ENCODE measurements around the gene BPIFB1. TPM values are rescaled to one million over a fixed set of nuclear protein-coding genes. Genes with fewer than 3 reads are reported as not detected.

BPIFB1 gene
- total and polyA plus RNA-seq, 7 donors: not detected

DNA sequence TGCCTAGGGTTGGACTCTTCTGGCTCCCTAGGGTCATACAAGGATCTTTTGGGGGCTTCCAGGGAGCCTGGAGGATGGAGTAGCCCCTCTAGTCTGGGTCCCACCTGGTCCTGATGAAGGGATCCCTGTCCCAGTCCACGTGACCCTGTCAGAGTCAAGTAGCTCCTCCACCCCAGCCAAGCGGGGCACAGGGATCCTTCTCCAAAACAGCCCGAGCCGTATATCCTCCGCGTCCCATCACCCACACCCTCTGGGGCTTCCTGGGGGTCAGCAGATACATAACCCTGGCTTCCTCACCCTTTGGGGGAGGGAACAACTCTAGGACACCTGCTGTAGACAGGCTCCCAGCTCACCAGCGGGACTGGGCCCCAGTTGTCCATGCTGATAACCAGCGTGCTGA is 28.0 kb downstream of the BPIFB1 start:
- DNase-seq: no peak
- H3K9me3 ChIP-seq: no peaks in the 10 kb centered on the region
- H3K4me3 ChIP-seq: no peak overlapping the region
- TF ChIP-seq EP300 (IDR thresholded peaks at IDR 0.05): no peak
- no peak for TF ChIP-seq POLR2A (IDR thresholded peaks at IDR 0.05)
- TF ChIP-seq, protein P1, sequence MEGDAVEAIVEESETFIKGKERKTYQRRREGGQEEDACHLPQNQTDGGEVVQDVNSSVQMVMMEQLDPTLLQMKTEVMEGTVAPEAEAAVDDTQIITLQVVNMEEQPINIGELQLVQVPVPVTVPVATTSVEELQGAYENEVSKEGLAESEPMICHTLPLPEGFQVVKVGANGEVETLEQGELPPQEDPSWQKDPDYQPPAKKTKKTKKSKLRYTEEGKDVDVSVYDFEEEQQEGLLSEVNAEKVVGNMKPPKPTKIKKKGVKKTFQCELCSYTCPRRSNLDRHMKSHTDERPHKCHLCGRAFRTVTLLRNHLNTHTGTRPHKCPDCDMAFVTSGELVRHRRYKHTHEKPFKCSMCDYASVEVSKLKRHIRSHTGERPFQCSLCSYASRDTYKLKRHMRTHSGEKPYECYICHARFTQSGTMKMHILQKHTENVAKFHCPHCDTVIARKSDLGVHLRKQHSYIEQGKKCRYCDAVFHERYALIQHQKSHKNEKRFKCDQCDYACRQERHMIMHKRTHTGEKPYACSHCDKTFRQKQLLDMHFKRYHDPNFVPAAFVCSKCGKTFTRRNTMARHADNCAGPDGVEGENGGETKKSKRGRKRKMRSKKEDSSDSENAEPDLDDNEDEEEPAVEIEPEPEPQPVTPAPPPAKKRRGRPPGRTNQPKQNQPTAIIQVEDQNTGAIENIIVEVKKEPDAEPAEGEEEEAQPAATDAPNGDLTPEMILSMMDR (IDR thresholded peaks at IDR 0.05): no peak
- no peak for TF ChIP-seq POLR2AphosphoS5 (IDR thresholded peaks at IDR 0.05)
- no peaks in the 10 kb centered on the region for H3K36me3 ChIP-seq
- no peaks in the 10 kb centered on the region for H3K27me3 ChIP-seq
- intact Hi-C loops (cut with DNase I): no loop called here
- no peaks in the 10 kb centered on the region for H3K4me1 ChIP-seq
- no peak overlapping the region for H3K27ac ChIP-seq
- WGBS, 2 donors: 84 to 89% methylated on average over 8 of the region's 8 CpGs

DNA sequence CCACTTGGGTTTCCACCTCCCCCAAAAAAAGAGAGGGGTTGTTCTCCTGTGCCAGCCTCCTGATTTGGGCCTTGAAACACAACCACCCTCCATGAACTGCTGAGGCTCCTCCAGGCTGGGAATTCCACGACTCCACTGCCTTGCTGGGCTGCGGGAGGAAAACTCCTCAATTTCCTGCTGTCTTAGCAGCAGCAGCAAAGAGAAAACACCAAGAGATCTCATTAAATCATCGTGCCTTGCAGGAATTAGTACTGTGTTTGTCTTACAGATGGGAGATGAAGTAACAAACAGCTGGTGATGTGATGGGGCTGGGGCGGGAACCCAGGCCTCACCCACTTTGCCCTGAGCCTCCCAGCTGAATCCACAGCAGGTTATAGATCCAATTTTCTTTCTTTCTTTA is 29.0 kb downstream of the BPIFB1 start:
- 61 to 65% methylated on average over 4 of the region's 4 CpGs for WGBS, 2 donors
- no peak for TF ChIP-seq POLR2AphosphoS5 (IDR thresholded peaks at IDR 0.05)
- TF ChIP-seq EP300 (IDR thresholded peaks at IDR 0.05): no peak
- TF ChIP-seq, protein P1 (IDR thresholded peaks at IDR 0.05): no peak
- TF ChIP-seq POLR2A (IDR thresholded peaks at IDR 0.05): no peak
- no peaks in the 10 kb centered on the region for H3K27me3 ChIP-seq

DNA sequence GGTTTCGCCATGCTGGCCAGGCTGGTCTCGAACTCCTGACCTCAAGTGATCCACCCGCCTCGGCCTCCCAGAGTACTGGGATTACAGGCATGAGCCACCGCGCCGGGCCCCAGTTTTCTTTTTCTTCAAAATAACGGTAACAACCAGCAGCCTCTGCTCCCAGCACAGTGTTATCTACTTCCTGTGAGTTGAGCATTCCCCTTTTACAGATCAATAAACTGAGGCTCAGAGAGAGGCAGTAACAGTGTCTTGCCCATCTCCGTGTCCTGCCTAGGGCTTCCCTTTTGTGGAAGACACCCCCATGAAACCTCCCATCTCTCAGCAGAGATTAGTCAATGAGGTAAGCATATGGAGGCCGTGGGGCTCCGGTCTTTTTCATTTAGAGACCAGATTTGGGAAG is 29.6 kb downstream of the BPIFB1 start:
- H3K27ac ChIP-seq: no peak overlapping the region
- H3K4me3 ChIP-seq: no peak overlapping the region
- no peaks in the 10 kb centered on the region for H3K27me3 ChIP-seq
- WGBS, 2 donors: 91 to 93% methylated on average over 11 of the region's 11 CpGs
- no peaks in the 10 kb centered on the region for H3K9me3 ChIP-seq
- no peak for DNase-seq
- TF ChIP-seq POLR2AphosphoS5 (IDR thresholded peaks at IDR 0.05) (no peak), POLR2A (IDR thresholded peaks at IDR 0.05) (no peak), EP300 (IDR thresholded peaks at IDR 0.05) (no peak)
- TF ChIP-seq, protein P1 (IDR thresholded peaks at IDR 0.05): no peak
- intact Hi-C loops (cut with DNase I): no loop called here
- H3K4me1 ChIP-seq: no peaks in the 10 kb centered on the region
- no peaks in the 10 kb centered on the region for H3K36me3 ChIP-seq

More for the DNA sequence above, 29.0 kb downstream of the BPIFB1 start:
- no peak for DNase-seq
- Histone ChIP-seq H3K4me3 (no peak overlapping the region), H3K36me3 (no peaks in the 10 kb centered on the region), H3K9me3 (no peaks in the 10 kb centered on the region), H3K4me1 (no peaks in the 10 kb centered on the region), H3K27ac (no peak overlapping the region)
- intact Hi-C loops (cut with DNase I): no loop called here

DNA sequence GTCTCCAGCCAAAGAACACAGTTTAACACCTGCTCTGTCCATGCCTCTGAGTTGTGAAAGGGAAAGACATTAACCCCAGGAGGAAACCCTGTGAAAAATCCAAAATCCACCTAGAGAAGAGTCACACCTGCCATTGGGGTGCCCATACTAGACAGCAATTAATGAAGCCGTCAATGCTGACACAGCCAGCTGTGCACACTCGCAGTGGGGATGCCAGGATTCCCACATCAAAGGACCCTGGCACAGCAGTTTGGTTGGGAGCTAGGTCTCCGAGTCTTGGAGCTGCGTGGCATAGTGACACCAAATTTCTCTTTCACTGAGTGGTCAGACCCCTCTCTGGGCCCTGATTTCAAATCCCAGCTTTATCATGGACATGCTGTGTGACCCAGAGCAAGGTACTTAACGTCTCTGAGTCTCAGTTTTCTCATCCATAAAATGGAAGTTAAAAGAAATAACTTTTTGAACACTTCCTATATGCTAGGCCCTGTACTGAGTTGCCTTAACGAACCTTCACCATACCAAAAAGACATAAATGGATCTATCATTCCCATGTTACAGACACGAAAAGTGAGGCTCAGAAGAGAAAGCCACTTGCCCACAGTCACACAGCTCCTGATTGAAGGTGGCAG is 30.8 kb downstream of the BPIFB1 start:
- DNase-seq: no peak
- H3K4me1 ChIP-seq: no peaks in the 10 kb centered on the region

More for the DNA sequence above, 30.8 kb downstream of the BPIFB1 start:
- Histone ChIP-seq H3K27me3 (no peaks in the 10 kb centered on the region), H3K36me3 (no peaks in the 10 kb centered on the region), H3K9me3 (no peaks in the 10 kb centered on the region), H3K27ac (no peak overlapping the region), H3K4me3 (no peak overlapping the region)
- intact Hi-C loops (cut with DNase I): no loop called here
- TF ChIP-seq POLR2A (IDR thresholded peaks at IDR 0.05): no peak
- TF ChIP-seq EP300 (IDR thresholded peaks at IDR 0.05): no peak
- TF ChIP-seq POLR2AphosphoS5 (IDR thresholded peaks at IDR 0.05): no peak
- TF ChIP-seq, protein P1 (IDR thresholded peaks at IDR 0.05): no peak
- 76 to 77% methylated on average over 7 of the region's 7 CpGs for WGBS, 2 donors

All from sigmoid colon (tissue), 7 donors.